ENCODE measurements around the gene HLF.

Gene HLF

GRCh38 chr17:55334285-55334684, 69.5 kb downstream of the HLF start:
- no peak overlapping the region for H3K4me3 ChIP-seq (ENCODE audit: low read depth, low read length)
- TF ChIP-seq CTCF (IDR thresholded peaks at IDR 0.05; ENCODE audit: low read depth, low read length): no peak

- TF ChIP-seq CTCF (IDR thresholded peaks at IDR 0.05; ENCODE audit: low read depth, low read length): no peak
- H3K4me3 ChIP-seq (ENCODE audit: low read depth, low read length): no peak overlapping the region
Measured at GRCh38 chr17:55334881-55335540, 70.3 kb downstream of the HLF start.

- no peak for TF ChIP-seq CTCF (IDR thresholded peaks at IDR 0.05; ENCODE audit: low read depth, low read length)
- no peak overlapping the region for H3K4me3 ChIP-seq (ENCODE audit: low read depth, low read length)
Measured at GRCh38 chr17:55335625-55336024, 70.9 kb downstream of the HLF start.

- TF ChIP-seq CTCF (IDR thresholded peaks at IDR 0.05; ENCODE audit: low read depth, low read length): no peak
- H3K4me3 ChIP-seq (ENCODE audit: low read depth, low read length): no peak overlapping the region
Measured at GRCh38 chr17:55336426-55336825, 71.7 kb downstream of the HLF start.

- TF ChIP-seq CTCF (IDR thresholded peaks at IDR 0.05; ENCODE audit: low read depth, low read length): no peak
- no peak overlapping the region for H3K4me3 ChIP-seq (ENCODE audit: low read depth, low read length)
Measured at GRCh38 chr17:55340176-55340575, 75.4 kb downstream of the HLF start.

GRCh38 chr17:55340686-55341085, 75.9 kb downstream of the HLF start:
- TF ChIP-seq CTCF (IDR thresholded peaks at IDR 0.05; ENCODE audit: low read depth, low read length): no peak
- H3K4me3 ChIP-seq (ENCODE audit: low read depth, low read length): no peak overlapping the region

GRCh38 chr17:55341432-55341831, 76.7 kb downstream of the HLF start:
- no peak overlapping the region for H3K4me3 ChIP-seq (ENCODE audit: low read depth, low read length)
- no peak for TF ChIP-seq CTCF (IDR thresholded peaks at IDR 0.05; ENCODE audit: low read depth, low read length)
